GM13977 (cell line): ENCODE data around the gene PIEZO1.
A peak's percentile ranks its signal among the peaks of the same experiment; 100 is the strongest.

Experiments
- DNase-seq: peaks from one replicate; pipeline ENCODE4 v3.0.0; 2012; ENCODE audit warnings: low spot score
- CTCF ChIP-seq: IDR thresholded peaks from 2 replicates; pipeline ENCODE4 v1.5.1; 2012; ENCODE audit warnings: mild to moderate bottlenecking, control low read depth; ENCODE audit not compliant: insufficient read depth; ENCODE audit errors: extremely low read depth, missing control alignments
- in situ Hi-C: fragments of 300-500 bp; cut with MboI; formaldehyde crosslinking; loops from one replicate; pipeline ENCODE4 v1.12.0; 2022; ENCODE audit warnings: low sequenced_read_pairs, low pct_unique_long_range_greater_than_20kb, mixed read lengths, inconsistent platforms; ENCODE audit not compliant: unreplicated experiment

Gene PIEZO1

GRCh38 chr16:88804173-88804551 is 19.1 kb upstream of the PIEZO1 start:
- no peak for TF ChIP-seq CTCF

GRCh38 chr16:88803264-88803987 is 18.4 kb upstream of the PIEZO1 start, which contains the start of gene CDT1:
Gene CDT1 (plus strand): TSS chr16:88803789. CDS start chr16:88803832, 43 bp downstream.
- peak; percentile 100 for DNase-seq
- in situ Hi-C loops: loop anchor here (10.0 kb wide), 1 partner anchor 411 kb away; the partner anchor contains the start of gene ZNF778
- no peak for TF ChIP-seq CTCF

More at GRCh38 chr16:88804173-88804551, 19.1 kb upstream of the PIEZO1 start:
- in situ Hi-C loops: loop anchor here (10.0 kb wide), 1 partner anchor 411 kb away; the partner anchor contains the start of gene ZNF778
- DNase-seq: no peak

- no peak for TF ChIP-seq CTCF
- in situ Hi-C loops: loop anchor here (10.0 kb wide), 1 partner anchor 415 kb away; the partner anchor contains the start of gene ZNF778
- no peak for DNase-seq
Observed at GRCh38 chr16:88800277-88800592, 15.2 kb upstream of the PIEZO1 start.

- no peak for DNase-seq
- in situ Hi-C loops: loop anchor here (10.0 kb wide), 1 partner anchor 415 kb away; the partner anchor contains the start of gene ZNF778
- TF ChIP-seq CTCF: no peak
Observed at GRCh38 chr16:88799569-88800276, 14.7 kb upstream of the PIEZO1 start.

- in situ Hi-C loops: no loop called here
- TF ChIP-seq CTCF: no peak
Observed at GRCh38 chr16:88798772-88799455, 13.9 kb upstream of the PIEZO1 start.

GRCh38 chr16:88798073-88798472 is 13.1 kb upstream of the PIEZO1 start:
- TF ChIP-seq CTCF: no peak
- in situ Hi-C loops: no loop called here

More at GRCh38 chr16:88798772-88799455, 13.9 kb upstream of the PIEZO1 start:
- no peak for DNase-seq

More at GRCh38 chr16:88798073-88798472, 13.1 kb upstream of the PIEZO1 start:
- no peak for DNase-seq
